Thyroid gland (tissue), 4 donors: ENCODE results near the gene KIF2B.

Experiments used
- POLR2A ChIP-seq, 2 donors: fragments of 450-650 bp; IDR thresholded peaks; one replicate each; pipeline ENCODE4 v1.6.1; 2017; ENCODE audit warnings: antibody characterized with exemption in 2 of 2, mild to moderate bottlenecking in 2 of 2, moderate library complexity in 1 of 2
- TF ChIP-seq, protein P1 (sequence below), 6 experiments: fragments of 200-600 bp in 3 of 6; fragments of 450-650 bp in 3 of 6; sonication (generic) in 3 of 6; IDR thresholded peaks; one replicate each; pipeline ENCODE4 v1.5.1; 2016 to 2019; ENCODE audit warnings: antibody characterized with exemption in 6 of 6, mild to moderate bottlenecking in 2 of 6, inconsistent platforms in 1 of 6, moderate library complexity in 1 of 6

- TF ChIP-seq, protein P1, sequence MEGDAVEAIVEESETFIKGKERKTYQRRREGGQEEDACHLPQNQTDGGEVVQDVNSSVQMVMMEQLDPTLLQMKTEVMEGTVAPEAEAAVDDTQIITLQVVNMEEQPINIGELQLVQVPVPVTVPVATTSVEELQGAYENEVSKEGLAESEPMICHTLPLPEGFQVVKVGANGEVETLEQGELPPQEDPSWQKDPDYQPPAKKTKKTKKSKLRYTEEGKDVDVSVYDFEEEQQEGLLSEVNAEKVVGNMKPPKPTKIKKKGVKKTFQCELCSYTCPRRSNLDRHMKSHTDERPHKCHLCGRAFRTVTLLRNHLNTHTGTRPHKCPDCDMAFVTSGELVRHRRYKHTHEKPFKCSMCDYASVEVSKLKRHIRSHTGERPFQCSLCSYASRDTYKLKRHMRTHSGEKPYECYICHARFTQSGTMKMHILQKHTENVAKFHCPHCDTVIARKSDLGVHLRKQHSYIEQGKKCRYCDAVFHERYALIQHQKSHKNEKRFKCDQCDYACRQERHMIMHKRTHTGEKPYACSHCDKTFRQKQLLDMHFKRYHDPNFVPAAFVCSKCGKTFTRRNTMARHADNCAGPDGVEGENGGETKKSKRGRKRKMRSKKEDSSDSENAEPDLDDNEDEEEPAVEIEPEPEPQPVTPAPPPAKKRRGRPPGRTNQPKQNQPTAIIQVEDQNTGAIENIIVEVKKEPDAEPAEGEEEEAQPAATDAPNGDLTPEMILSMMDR (IDR thresholded peaks at IDR 0.05): no peak
- no peak for TF ChIP-seq POLR2A (IDR thresholded peaks at IDR 0.05)
Measured at GRCh38 chr17:53797501-53797900, 25.2 kb upstream of the KIF2B start.
